GM18499 (cell line): ENCODE results near the gene FLYWCH2.
"Not testable (repeated sequence)": the region's sequence is repeated elsewhere in the genome, so short reads cannot be mapped to it uniquely, and the experiment has no call there.

Experiments used
- ATAC-seq: cut with Tn5 transposase; IDR thresholded peaks from one replicate; pipeline ENCODE4 v1.9.1; 2021; ENCODE audit warnings: moderate number of reproducible peaks; ENCODE audit not compliant: insufficient read depth, unreplicated experiment

The FLYWCH2 gene

GRCh38 chr16:2910441-2910969 is 27.5 kb downstream of the FLYWCH2 start:
- ATAC-seq: no peak

- ATAC-seq: peak; percentile 66
Measured at GRCh38 chr16:2911638-2912329, 28.8 kb downstream of the FLYWCH2 start, which contains the start of gene FLYWCH1. FLYWCH1 (plus strand) TSS chr16:2911931; CDS start chr16:2929686, 17,755 bp downstream.

GRCh38 chr16:2912330-2913199 is 29.6 kb downstream of the FLYWCH2 start:
- ATAC-seq: no peak

- ATAC-seq: no peak
Measured at GRCh38 chr16:2913603-2914002, 30.6 kb downstream of the FLYWCH2 start.

- no peak for ATAC-seq
Measured at GRCh38 chr16:2914233-2914632, 31.2 kb downstream of the FLYWCH2 start.

GRCh38 chr16:2915196-2915929 is 32.3 kb downstream of the FLYWCH2 start:
- no peak for ATAC-seq

- ATAC-seq: no peak
Measured at GRCh38 chr16:2919511-2920255, 36.7 kb downstream of the FLYWCH2 start.

GRCh38 chr16:2923481-2923880 is 40.5 kb downstream of the FLYWCH2 start:
- ATAC-seq: no peak

GRCh38 chr16:2924901-2925755 is 42.1 kb downstream of the FLYWCH2 start:
- no peak for ATAC-seq

GRCh38 chr16:2925951-2926649 is 43.1 kb downstream of the FLYWCH2 start:
- ATAC-seq: no peak

- no peak for ATAC-seq
Measured at GRCh38 chr16:2926650-2926999, 43.6 kb downstream of the FLYWCH2 start.

GRCh38 chr16:2927010-2927646 is 44.1 kb downstream of the FLYWCH2 start:
- ATAC-seq: no peak

GRCh38 chr16:2928151-2928550 is 45.1 kb downstream of the FLYWCH2 start:
- ATAC-seq: not testable (repeated sequence)

- ATAC-seq: no peak
Measured at GRCh38 chr16:2928796-2929195, 45.8 kb downstream of the FLYWCH2 start.

GRCh38 chr16:2929693-2930092 is 46.7 kb downstream of the FLYWCH2 start:
- no peak for ATAC-seq

GRCh38 chr16:2930236-2930635 is 47.2 kb downstream of the FLYWCH2 start:
- ATAC-seq: no peak

GRCh38 chr16:2931231-2931914 is 48.4 kb downstream of the FLYWCH2 start:
- ATAC-seq: not testable (repeated sequence)
